ENCODE data around the gene HOXB9.

DNA sequence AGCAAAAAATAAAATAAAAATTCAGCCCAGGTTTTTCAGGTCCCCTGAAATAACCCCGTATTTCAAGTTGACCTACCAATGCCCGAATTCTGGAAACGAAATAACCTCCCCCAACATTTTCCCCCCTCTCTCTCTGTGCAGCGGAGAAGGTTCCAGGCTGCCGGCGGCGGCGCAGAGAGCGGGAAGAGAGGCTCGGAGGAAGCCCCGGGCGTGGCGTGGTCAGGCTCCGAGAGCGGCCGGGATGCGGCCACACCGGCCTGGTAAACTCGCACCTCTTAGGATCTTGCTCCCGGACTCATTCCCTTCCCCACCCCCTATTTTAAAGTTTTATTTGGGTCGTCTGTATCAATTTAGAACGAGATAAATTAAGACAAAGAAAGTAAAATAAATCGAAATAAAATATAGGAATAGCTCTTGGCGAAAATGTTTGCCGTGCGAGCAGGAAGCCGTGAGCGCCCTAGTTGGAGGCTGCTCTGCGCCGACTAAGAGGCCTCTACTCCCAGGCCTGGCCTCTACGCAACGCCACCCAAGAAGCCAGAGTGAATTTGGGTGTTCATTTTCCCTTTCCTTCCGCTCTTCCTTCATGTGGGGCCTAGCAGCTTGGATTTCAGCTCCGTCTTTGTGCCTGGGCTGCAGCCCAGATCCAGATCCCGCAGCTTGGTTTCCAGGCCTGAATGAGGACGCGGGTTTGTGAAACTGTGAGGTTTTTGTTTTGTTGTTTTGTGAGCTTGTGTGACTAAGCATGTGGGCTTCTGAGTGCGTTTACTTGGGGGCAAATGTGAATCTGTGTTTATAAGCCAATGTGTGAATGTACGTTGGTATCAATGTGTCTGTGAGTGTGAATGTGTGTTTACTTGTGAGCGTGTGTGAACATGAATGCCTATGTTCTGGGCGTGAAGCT lies 19.9 kb downstream of the HOXB9 start:
- no peak for TF ChIP-seq CTCF (IDR thresholded peaks at IDR 0.05)
- TF ChIP-seq POLR2AphosphoS5 (IDR thresholded peaks at IDR 0.05) = no peak
- no peak for TF ChIP-seq POLR2A (IDR thresholded peaks at IDR 0.05)
- no peak for TF ChIP-seq EP300 (IDR thresholded peaks at IDR 0.05)
